HG02642 (cell line): ENCODE measurements around the gene DCLK1.

Experiments
- ATAC-seq: cut with Tn5 transposase; IDR thresholded peaks from one replicate; pipeline ENCODE4 v1.9.1; 2021; ENCODE audit warnings: mild to moderate bottlenecking; ENCODE audit not compliant: unreplicated experiment, poor library complexity

DCLK1 gene

DNA sequence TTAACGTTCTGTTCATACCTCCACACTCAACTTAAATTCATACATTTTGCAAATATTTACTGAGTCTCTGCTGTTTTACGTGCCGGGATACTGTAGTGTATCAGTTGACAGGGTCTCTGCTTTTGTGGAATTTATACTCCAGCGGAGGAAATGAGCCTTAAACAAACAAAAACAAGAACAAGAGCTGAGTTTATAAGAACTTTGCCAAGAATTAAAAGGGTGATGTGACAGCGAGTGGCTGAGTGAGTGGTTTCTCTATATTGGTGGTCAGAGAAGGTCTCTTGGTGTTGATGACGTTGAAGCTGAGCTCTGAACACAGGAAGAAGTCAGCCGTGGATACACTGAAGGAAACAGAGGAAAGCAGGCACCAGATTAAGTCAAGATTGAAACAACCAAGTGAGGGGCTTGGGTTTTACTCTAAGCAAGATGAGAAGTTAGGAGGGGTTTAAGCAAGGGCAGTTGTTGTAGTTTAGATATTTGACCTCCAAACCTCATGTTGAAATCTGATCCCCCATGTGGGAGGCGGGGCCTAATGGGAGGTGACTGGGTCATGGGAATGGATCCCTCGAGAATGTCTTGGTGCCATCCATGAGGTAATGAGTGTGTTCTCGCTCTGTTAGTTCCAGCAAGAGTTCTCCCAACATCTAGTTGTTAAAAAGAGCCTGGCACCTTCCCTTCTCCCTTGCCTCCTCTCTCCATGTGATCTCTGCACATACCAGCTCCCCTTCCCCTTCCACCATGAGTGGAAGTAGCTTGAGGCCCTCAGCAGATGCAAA lies 248.3 kb downstream of the DCLK1 start:
- ATAC-seq = no peak

DNA sequence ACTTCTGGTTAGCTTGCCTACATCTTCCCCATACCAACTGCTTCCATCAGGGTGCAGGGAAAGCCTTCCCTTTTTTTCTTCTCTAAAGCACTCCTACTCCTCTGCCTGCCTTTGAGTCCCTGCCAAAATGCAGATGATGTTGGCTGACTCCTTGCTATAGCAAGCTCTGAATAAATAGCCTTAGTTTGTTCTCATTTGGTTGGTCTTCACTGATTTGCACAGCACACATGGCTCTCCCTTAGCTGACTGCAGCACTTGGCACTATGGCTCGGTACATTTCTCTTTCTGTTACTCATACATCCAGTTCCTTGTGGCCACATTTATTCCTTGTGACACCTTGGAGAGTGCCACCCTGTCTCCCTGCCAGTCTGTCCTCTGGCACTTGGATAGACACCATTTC lies 249.8 kb downstream of the DCLK1 start:
- ATAC-seq = no peak

DNA sequence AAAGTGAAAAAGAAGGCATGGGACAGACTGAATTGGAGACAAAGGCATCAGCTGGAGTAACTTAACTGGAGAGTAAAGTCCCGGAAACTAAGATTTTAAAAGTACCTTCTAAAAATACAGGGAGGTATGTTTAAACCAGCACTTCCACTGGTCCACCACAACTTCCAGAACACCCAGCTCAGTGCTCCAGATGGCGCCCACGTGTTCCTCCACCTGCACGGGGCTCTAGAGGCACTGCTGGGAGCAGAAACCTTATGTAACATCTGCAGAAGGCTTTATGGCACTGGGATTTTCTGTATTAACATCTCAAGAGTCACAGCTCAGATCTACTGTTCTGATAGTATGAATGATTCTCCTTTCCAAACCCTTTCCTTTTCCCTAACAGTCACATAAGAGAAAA lies 252.1 kb downstream of the DCLK1 start:
- no peak for ATAC-seq

DNA sequence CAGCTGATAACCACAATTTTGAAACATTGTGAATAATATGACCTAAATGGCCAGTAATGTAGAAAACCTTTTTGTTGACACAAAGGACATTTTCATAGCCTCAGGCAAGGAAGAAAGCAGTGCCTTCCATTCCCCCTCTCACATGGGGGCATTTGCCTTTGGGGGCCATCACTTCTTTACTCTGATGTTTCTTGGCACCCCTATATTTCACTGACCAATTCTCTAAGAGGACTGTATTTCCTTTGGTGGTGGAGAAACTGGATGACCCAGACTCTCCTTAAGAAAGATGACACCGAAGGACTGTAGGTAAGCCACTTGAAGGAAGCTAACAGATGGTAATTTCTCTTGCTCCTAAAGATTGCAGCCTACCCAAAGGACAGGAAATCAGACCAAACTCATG lies 254.6 kb downstream of the DCLK1 start:
- ATAC-seq = no peak

DNA sequence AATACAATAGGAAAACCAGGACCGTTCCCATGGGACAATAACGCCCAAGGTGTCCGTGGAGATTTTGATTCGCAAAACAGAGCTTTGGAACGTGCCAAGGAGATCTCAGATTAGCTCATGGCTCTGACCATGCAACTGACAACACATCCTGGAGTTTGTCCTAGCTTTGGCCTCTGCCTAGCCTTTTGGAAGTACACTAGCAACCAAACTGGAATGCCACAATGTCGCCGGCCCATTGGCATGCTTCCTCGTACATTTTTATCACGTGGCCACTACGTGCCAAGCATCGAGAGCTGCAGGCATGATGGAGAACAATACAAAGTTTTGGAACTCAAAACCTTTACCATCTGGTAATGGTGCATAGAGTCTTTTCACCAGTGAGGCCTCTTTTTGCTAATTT lies 256.5 kb downstream of the DCLK1 start:
- ATAC-seq = no peak

DNA sequence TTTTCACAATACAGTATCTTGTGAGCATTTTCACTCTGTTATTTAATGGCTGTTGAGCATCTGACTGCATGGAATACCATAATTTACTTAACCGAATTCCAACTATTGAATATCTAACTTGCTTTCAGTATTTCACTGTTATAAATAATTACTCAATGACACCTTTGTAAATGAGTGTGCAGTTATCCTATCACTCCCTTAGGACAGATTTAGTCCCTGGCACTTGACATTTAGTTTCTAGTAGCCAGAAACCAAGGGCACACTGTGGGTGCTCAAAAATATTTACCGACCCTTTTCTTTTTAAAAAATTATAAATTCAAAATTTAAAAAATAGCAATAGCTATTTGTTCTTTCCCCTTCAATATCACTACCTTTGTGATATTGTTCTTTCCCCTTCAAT lies 258.8 kb downstream of the DCLK1 start:
- no peak for ATAC-seq

DNA sequence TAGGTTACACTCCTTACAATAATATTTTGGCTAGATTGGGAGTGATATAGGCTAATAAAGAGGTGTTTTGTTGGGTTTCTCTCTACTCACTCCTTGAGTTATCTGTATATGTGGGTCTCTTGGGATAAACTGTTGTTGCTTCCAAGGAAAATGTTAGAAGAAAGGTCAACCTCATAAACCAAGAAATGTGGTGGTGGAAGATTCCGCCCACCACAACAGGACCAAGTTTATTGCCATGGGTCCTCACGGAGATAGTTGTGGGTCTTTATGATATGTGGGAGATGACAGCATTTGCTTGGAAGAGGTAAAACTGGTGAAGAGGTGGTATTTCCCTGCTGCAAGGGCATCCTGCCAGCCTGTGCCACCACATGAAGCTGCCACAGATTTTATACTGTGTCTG lies 259.6 kb downstream of the DCLK1 start:
- no peak for ATAC-seq

DNA sequence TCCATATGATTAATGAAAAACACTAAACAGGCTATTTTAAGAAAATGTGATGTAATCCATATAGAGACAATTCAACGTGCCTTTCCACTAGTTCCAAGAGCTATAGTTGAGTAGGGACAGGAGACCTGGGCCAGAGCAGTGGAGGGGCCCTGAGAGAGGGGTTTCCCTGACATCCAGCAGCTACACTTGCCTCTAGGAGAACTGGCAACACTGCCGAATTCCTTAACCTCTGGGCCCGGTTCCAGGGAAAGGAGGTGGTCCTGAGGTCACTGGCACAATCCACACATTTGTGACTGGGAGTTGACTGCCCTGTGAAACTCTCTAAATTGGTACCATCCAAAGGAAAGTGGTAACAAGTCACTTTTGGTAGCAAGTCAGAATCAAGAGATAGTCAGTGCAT lies 264.4 kb downstream of the DCLK1 start:
- no peak for ATAC-seq

DNA sequence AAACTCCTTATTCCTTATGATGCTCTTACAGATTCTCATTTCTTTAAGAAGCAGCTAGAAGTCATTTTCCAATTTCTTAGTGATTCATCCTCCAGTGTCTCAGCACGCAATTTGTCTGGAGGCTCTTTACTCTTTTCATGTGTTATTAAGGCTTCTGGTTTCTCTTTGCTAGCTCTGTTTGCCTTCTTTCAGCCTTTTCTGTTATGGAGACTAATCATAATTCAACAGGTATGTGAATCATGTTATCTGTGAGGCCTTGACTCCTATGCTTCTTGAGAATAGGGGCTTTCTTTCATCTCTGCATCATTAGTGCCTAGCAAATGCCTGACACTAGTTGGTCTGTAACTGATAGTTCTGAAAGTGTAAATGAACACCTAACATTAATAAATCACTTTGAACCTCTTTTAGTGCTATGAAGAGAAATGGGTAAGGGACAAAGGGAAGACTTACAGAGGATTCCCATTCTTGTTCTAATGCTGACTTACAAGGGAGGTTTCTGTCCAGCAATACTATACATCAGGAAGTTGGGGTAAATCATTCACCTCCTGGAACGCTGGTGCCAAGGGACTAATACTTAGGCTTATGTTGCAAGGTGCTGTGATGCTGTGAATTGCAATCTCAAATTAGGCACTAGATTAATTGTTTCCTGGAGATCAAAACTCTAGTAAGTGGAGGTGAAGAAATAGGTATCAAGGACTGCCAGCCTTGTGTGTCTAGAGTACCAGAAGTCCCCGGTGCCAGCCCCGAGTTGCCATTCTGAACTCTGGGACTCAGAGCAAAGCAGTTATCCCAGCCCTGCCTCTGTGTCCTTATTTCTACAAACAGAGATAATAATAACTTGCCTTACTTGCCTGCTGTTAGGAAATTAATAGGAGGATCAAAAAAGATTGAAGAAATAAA lies 265.6 kb downstream of the DCLK1 start:
- no peak for ATAC-seq

DNA sequence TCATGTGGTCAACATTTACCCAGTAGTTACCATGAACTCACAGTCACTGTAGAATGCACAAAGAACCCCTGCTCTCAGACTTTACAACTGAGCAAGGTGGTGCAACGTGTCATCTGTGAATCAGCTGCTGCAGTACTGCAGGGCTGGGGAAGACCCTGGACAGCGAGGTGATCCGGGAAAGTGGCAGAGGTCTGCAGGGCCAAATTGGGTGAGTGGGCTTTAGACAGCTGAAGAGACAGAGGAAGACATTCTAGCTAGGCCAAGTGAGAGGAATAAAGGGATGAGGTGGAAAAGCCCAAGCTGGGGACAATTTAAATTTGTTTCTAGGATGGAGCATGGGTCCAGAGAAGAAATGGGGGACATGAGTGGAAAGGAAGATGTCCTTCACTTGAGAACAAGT lies 270.5 kb downstream of the DCLK1 start:
- ATAC-seq = no peak

DNA sequence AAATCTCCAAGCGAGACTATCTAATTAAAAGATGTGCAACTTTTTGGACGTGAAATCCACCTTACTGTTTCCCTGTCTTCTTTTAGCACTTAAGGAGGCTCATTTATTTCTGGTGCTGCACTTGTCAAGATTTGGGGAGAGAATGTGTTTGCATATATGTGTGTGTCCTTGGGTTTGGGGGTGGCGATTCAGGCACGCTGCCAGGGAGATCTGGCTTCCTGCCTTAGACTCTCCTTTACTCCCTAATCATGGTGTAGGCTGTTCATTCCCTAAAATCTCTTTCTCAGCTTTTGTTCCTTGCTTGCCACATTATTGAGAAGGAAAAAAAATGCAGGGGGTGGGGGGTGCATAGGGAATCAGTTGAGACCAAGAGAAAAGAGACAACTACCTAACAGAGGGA lies 271.2 kb downstream of the DCLK1 start:
- no peak for ATAC-seq

DNA sequence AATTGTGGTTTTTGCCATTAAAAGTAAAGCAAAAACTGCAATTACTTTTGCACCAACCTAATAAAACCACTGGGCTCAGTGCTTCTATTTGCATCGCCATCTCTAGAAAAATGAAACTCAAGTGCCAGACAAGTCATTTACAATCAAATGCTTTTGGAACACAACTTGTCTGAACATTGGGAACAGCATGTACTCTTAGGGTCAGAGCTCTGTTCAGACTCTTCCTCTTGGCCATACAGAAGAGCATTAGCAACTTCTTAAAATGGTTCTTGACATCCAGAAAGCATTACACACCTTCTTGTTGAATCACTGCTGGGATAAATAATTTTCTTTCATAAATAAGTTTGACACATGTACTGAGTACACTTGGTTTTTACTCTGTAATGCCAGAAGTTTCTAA lies 272.5 kb downstream of the DCLK1 start:
- ATAC-seq = no peak

DNA sequence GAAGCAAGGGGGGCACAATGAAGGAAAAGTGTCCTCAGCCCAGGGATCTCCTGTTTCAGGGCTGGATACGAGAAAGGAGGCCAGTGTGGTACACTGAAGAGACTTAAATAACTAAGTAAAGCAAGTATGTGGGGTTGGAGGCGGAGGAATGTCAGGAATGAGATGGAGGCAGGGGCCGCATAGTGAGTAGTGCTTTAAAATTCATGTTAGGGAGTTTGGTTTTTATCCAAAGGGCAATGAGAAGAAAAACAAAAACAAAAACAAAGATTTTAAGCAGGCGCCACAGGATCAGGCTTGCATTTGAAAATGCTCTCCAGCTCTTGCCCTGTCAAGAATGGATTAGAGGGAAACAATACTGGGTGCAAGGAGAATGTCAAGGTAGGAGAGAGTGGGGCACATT lies 273.4 kb downstream of the DCLK1 start:
- no peak for ATAC-seq

DNA sequence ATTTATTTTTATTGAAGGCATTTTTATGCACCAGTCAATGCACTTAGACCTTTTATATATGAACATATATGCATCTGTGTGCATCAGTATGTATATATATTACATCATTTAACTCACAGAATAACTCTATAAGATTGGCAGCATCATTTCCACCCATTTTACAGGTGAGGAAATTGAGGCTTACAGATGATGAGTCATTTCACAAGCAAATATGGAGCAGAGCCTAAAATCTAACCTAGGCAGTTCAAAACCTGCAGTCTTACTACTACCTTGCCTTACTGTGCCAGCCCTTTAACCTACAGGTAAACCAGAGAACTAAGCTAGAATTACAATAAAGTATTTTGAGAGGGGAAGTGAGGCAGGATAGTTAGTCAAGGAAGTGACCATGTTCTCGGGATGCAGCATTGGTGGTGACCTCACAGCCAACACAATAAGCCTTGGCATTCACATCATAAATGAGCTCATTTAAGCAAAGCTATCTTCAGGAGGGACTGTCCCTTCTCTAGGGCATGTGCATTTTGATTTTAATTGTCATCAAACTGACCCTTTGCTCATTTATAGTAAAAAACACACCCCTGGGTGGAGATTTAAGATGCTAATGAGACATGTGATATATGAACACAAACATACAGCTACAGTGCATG lies 274.3 kb downstream of the DCLK1 start:
- no peak for ATAC-seq

DNA sequence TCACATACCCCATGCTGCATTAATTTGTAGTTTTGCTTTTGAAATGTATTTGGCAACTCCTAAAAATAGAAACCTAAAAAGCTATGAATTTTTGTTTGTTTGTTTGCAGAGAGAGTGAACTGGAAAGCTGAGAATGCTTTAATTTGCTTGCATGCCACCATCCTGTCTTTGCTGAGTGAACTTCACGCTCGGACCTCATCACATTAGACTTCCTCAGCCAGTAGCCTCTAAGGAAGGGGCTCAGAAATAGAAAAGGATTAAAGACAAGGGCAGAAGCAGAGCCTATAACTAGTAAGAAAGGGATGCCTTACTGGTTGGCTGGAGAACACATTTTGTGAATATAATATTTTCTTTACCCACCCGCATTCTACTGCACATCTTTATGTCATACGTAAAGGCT lies 275.1 kb downstream of the DCLK1 start:
- no peak for ATAC-seq

DNA sequence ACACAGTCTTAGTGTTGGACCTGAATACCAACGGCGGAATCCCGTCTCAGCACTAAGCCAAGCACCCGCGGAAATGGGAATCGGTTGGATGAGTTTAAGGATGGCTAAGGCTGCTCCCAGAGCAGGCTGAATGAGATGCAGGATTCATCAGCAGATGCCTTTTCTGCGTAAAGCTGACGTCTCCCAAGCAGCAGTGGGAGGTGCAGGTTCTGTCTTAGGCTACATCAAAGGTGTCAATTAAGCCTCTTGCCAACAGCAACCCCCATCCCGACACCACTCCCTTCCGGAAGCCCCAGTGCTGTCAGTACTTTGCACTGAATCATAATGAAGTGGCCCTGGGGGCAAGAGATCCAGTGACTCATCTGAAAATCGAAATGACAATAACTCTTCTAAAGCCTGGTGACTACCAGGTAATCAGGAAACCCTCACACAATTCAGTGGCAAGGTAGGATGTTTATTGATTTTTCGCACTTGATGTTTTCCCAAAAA lies 275.6 kb downstream of the DCLK1 start:
- no peak for ATAC-seq

DNA sequence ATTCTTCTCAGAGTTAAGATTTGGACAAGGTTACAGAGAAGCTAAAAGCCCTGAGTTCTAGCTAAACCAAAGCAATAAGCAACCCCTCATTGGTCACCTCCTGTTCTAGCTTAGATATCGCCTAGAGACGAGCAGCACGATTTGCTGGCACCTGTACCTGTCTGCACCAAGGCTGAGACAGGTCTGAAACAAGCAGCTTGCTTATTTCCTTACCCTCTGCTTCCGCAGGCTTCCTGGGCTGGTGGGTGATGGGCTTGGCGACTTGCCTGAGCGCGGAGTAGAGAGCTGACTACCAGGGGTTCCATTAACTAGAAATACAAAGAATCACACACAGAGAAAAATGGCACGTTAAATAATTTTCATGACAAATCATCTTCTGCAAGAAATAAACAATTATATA lies 276.9 kb downstream of the DCLK1 start:
- ATAC-seq = no peak

DNA sequence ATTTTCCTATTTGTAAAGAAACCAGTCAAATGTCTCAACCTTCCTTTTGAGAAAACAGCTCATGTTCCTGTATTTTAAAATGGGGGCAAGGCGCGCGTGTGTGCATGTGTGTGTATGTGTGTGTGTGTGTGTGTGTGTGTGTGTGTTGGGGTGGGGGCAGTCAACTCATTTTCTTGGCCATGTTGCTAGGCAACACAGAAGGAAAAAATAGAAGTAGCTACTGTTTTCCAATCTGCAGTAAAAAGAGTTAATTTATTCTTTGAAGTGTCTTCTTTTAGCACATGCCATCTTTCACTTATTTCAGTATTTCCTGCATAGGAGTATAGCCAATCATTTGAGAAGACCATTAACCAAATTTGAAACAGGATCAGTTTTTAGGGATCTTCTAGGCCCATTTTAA lies 279.3 kb downstream of the DCLK1 start:
- no peak for ATAC-seq

DNA sequence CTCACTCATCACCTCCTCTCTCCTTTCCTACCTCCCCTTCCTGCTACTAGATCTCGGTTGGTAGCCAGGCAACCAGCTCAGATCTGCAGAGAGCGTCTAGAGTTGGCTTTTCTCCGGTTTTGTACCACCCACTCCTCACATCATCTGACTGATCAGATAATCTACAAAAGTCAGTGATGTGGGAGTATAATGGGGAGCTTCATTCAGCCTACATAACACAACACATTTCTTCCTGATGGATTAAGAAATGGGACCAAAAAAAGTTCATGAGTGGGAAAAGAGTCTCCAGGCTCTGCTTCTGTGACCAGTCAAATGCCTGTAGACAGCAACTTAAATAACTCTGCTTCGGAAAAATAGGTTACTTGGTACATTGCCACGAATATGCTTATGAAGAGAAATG lies 279.8 kb downstream of the DCLK1 start:
- no peak for ATAC-seq

DNA sequence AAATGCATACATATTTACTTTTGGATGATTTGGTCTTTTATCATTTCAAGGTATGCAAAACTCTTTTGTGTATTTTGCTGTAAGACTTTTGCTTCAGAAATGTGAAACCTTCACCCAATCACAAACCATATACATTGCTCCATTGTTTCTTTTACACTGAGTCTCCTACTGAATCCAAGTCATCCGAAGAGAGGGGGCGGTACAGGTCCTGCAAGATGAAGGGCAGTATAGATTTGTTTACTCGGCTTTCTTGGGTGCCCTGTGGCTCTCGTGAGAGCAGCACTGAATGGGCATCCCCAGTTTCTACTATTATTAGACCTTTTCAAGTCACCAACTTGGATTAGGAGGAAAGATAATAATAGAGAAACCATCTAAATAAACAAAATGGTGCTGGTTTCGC lies 280.6 kb downstream of the DCLK1 start:
- ATAC-seq = no peak

DNA sequence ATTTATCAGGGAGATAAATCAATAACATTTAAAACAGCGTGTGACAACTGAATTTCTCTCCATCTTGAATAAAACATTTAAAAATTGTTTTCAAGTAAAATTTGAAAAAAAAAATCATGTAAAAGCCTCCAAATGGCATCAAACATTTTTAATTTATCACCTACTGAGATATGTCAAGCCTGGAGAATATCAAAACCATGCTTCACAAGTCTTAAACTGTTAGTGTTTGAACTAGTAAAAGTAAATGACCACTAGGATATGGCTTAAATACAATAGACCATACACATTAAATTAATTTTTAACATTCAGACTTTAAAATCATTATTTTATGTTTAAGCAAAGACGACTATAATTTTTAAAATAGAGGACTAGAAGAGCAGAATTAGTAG lies 281.9 kb downstream of the DCLK1 start:
- no peak for ATAC-seq
